LHCN-M2 (cell line): Measurements from ENCODE around the gene RNU6-9. TPM values are rescaled to one million over a fixed set of nuclear protein-coding genes. Genes with fewer than 3 reads are reported as not detected.

Source experiments
- DNase-seq: peaks from one replicate; pipeline ENCODE4 v3.0.0-alpha.2; 2012; ENCODE audit warnings: low read depth
- total RNA-seq: library from RNA; depleted of rRNA; stranded (reverse); fragments of >200 nt; gene quantifications from 2 replicates; pipeline ENCODE4 v1.2.3, GENCODE V29; 2014; rRNA removed

RNU6-9 gene
- total RNA-seq, 1 experiment from 2014 or later: not detected

GRCh38 chr19:932648-933552, 39.6 kb downstream of the RNU6-9 start:
- peak; percentile 42 for DNase-seq

GRCh38 chr19:933553-933882, 40.2 kb downstream of the RNU6-9 start:
- DNase-seq: no peak

GRCh38 chr19:934197-934840, 41.0 kb downstream of the RNU6-9 start:
- DNase-seq: no peak

- DNase-seq: peak; percentile 43
Measured at GRCh38 chr19:934865-935479, 41.7 kb downstream of the RNU6-9 start.

- no peak for DNase-seq
Measured at GRCh38 chr19:936175-936546, 42.9 kb downstream of the RNU6-9 start.

GRCh38 chr19:937259-937694, 44.0 kb downstream of the RNU6-9 start:
- no peak for DNase-seq

- DNase-seq: no peak
Measured at GRCh38 chr19:938233-938923, 45.1 kb downstream of the RNU6-9 start.

GRCh38 chr19:939439-939838, 46.2 kb downstream of the RNU6-9 start:
- DNase-seq: no peak

GRCh38 chr19:939922-940321, 46.6 kb downstream of the RNU6-9 start:
- DNase-seq: no peak

- DNase-seq: peak; percentile 72
Measured at GRCh38 chr19:940591-941291, 47.5 kb downstream of the RNU6-9 start.

- no peak for DNase-seq
Measured at GRCh38 chr19:941292-942132, 48.2 kb downstream of the RNU6-9 start.

- DNase-seq: no peak
Measured at GRCh38 chr19:942133-942645, 48.9 kb downstream of the RNU6-9 start.

Other genes starting within 250 kb of the RNU6-9 start
- 73.6 and 88.4 TPM in 2 replicates for gene RNF126, start 230.3 kb upstream of the RNU6-9 start, total RNA-seq
- gene FSTL3, start 217.1 kb upstream of the RNU6-9 start, total RNA-seq: 125 and 217 TPM in 2 replicates
- not detected in 2 replicates for gene PRSS57, start 198.0 kb upstream of the RNU6-9 start, total RNA-seq
- 2.2 and 2.3 TPM in 2 replicates for gene PALM, start 184.5 kb upstream of the RNU6-9 start, total RNA-seq
- gene MISP, start 142.4 kb upstream of the RNU6-9 start, total RNA-seq: 0.46 and 0.58 TPM in 2 replicates
- 425 and 475 TPM in 2 replicates for gene PTBP1, start 96.0 kb upstream of the RNU6-9 start, total RNA-seq
- 0.06 TPM in 1 of 2 replicates, not detected in the other for gene PLPPR3, start 71.5 kb upstream of the RNU6-9 start, total RNA-seq
- not detected in 2 replicates for gene AZU1, start 65.6 kb upstream of the RNU6-9 start, total RNA-seq
- gene PRTN3, start 52.5 kb upstream of the RNU6-9 start, total RNA-seq: not detected in 2 replicates
- gene ELANE, start 41.2 kb upstream of the RNU6-9 start, total RNA-seq: 0.11 TPM in 1 of 2 replicates, not detected in the other
- gene CFD, start 33.8 kb upstream of the RNU6-9 start, total RNA-seq: 0.38 TPM in 1 of 2 replicates, not detected in the other
- gene MED16, start 297 bp upstream of the RNU6-9 start, total RNA-seq: 36.3 and 38.7 TPM in 2 replicates
- gene R3HDM4, start 19.7 kb downstream of the RNU6-9 start, total RNA-seq: 40.3 and 42.7 TPM in 2 replicates
- gene KISS1R, start 23.8 kb downstream of the RNU6-9 start, total RNA-seq: not detected in 2 replicates
- gene ARID3A, start 32.6 kb downstream of the RNU6-9 start, total RNA-seq: 3.1 and 3.4 TPM in 2 replicates
- 44.2 and 53.6 TPM in 2 replicates for gene WDR18, start 90.9 kb downstream of the RNU6-9 start, total RNA-seq
- 0.11 and 0.19 TPM in 2 replicates for gene GRIN3B, start 106.9 kb downstream of the RNU6-9 start, total RNA-seq
- 154 and 176 TPM in 2 replicates for gene TMEM259, start 127.6 kb downstream of the RNU6-9 start, total RNA-seq
- not detected in 2 replicates for gene RNU6-2, start 128.0 kb downstream of the RNU6-9 start, total RNA-seq
- 130 and 145 TPM in 2 replicates for gene CNN2, start 133.1 kb downstream of the RNU6-9 start, total RNA-seq
- 18.1 and 21.5 TPM in 2 replicates for gene ABCA7, start 146.6 kb downstream of the RNU6-9 start, total RNA-seq
- 0.13 and 0.57 TPM in 2 replicates for gene ARHGAP45, start 173.7 kb downstream of the RNU6-9 start, total RNA-seq
- 277 and 355 TPM in 2 replicates for gene POLR2E, start 201.9 kb downstream of the RNU6-9 start, total RNA-seq
- 347 and 363 TPM in 2 replicates for gene GPX4, start 210.5 kb downstream of the RNU6-9 start, total RNA-seq